GM19239 (cell line): ENCODE results near the gene MEGF11.
"Not testable (repeated sequence)": the region's sequence is repeated elsewhere in the genome, so short reads cannot be mapped to it uniquely, and the experiment has no call there.

Experiments
- DNase-seq: peaks from one replicate; pipeline ENCODE4 v3.0.0; 2011; ENCODE audit warnings: low spot score; ENCODE audit not compliant: insufficient read length
- FAIRE-seq: peaks from 2 replicates; lab custom pipeline; 2011; peaks lifted over from hg19 to GRCh38; lab: Jason Lieb, UNC

The MEGF11 gene

DNA sequence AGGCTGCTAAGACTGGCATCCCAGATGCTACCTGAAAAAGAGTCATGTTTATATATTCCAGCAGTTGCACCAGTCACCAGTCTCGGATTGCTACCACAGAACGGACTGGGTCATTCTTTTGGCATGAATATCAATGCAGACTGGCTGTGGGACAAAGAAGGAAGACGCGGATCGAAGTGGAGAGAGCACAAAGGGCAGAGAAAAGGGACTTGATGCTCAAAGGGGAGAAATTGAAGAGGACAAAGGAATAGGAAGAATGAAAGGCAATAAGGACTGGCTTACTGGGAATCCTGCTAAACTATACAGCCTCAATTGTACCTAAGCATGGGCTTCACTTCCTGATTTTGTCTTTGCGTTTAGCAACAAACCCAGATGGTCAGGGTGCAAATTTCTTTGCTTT lies 24.5 kb upstream of the MEGF11 start:
- DNase-seq (no peak), FAIRE-seq (no peak)

DNA sequence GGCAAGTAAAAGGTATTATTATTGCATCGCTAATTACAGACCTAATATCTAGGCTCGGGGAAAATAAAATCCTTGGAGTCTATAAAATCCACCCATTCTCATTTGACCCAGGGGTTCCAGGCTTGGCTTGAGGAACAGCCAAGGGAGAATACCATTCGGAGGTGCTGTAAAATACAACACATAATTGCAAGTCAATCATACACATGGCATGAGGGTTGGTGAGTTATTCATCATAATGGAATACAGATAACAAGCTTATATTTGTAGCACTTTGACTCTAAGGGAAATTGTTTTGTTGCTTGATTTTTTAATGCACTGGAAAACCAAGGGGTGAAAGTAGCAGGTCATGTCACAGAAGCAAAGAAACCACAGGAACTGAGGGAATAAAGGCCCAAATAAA lies 23.0 kb upstream of the MEGF11 start:
- DNase-seq = no peak
- FAIRE-seq = no peak

DNA sequence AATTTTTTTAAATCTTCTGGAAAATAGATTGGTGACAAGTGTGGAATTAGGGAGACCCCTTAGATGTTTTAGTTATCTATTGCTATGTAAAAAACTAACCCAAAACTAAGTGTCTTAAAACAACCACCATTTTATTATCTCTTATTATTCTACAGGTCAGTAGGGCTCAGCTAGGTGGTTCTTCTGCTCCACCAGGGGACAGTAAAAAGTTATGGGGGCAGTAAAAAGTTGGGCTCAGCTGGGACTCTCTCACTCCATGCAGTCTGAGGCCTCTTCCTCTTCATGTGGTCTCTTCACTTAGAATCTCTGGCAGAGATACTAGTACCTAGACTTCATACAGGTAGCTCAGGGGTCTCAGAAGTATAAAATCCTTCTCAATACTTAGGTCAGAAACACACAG lies 21.8 kb upstream of the MEGF11 start:
- no peak for FAIRE-seq
- DNase-seq = no peak

GRCh38 chr15:66270932-66271331 lies 17.4 kb upstream of the MEGF11 start:
- FAIRE-seq (no peak), DNase-seq (no peak)

DNA sequence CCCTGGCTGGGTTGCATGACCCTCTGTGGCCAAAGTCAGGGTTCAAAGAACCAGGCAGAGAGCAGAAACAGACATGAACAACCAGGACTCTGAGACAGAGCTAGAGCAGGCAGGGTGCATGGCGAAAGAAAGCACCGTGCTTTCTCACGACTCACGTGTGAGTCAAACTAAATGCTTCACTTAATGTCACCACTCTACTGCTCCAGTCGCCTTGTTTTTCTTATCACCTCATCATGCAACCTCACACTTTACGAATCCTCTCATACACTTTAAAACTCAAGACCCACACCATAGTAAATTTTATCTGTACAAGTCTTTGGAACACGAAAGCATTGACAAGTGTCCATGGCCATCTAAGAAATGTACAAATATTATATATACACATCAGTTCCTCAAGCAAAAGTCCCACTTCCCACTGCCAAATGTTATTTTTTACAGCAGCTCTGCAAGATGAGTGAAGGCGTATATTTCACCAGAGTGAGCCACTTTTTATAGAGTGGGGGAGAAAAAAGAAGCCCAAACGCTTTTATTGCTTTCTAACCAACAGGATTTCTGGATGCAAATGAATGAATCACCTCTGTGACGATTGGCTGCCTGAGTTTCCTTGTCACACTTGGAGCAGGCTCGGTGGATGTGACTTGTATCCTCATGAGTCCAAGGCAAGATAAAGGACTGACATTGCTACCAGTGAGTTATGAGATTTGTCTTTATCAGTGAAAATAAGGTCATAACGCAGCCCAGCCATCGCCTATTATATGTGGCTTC lies 16.0 kb upstream of the MEGF11 start:
- DNase-seq (no peak), FAIRE-seq (no peak)

DNA sequence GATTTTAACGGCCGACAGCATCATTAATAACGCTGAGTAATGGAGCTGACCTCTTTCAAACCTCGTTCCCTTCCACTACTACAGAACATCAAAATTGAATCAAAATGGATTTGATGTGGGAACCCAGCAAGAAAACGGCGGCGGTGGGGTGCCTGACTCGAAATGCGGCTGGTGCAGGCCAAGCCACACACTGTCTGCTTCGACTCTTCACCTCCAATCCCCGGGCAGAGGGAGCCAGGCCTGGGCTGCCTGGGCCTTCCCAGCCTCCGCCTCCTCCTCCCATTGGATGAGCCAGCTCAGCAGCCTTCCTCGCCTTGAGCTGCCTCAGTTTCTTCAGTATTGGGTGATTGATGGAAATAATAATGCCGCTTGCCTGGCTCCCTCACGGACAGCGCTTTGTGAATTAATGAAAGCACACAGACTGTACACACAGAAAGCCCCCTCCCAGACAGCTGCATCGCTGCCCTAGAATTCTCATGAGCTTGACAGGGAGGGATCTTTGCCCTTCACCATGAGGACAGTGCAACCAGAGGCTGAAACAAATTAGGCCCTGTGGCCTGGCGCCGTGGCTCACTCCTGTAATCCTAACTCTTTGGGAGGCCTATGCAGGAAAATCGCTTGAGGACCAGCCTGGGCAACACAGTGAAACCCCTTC lies 11.4 kb upstream of the MEGF11 start:
- FAIRE-seq = no peak
- no peak for DNase-seq

DNA sequence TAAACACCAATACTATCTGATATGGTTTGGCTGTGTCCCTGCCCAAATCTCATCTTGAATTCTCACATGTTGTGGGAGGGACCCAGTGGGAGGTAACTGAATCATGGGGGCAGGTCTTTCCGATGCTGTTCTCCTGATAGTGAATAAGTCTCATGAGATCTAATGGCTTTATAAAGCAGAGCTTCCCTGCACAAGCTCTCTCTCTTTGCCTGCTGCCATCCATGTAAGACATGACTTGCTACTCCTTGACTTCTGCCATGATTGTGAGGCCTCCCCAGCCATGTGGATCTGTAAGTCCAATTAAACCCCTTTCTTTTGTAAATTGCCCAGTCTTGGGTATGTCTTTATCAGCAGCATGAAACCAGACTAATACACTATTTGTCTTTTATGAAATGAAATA lies 9.3 kb upstream of the MEGF11 start:
- FAIRE-seq, DNase-seq: not testable (repeated sequence)

GRCh38 chr15:66261056-66261455 lies 7.5 kb upstream of the MEGF11 start:
- FAIRE-seq (no peak), DNase-seq (no peak)

DNA sequence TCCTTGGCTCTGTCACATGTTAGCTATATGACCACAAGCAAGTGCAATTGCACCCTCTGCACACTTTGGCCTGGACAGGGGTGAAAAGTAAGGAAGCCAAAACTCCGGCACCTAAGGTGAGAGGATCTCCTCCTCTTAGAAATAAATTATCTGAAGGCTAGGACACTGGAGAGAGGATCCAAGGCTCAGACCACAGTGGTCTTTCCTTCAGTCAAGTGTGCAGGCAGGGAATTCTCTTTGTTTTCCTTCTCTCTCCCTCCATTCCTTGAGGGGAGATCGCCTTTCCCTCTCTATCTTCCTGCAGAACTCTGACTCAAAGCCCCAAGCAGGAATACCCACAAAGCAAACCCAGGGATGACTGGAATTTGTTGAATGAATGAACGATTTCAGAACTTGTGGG lies 3.1 kb upstream of the MEGF11 start:
- DNase-seq (no peak), FAIRE-seq (no peak)

- no peak for FAIRE-seq
Measured at GRCh38 chr15:66254951-66255676, 1.6 kb upstream of the MEGF11 start.

DNA sequence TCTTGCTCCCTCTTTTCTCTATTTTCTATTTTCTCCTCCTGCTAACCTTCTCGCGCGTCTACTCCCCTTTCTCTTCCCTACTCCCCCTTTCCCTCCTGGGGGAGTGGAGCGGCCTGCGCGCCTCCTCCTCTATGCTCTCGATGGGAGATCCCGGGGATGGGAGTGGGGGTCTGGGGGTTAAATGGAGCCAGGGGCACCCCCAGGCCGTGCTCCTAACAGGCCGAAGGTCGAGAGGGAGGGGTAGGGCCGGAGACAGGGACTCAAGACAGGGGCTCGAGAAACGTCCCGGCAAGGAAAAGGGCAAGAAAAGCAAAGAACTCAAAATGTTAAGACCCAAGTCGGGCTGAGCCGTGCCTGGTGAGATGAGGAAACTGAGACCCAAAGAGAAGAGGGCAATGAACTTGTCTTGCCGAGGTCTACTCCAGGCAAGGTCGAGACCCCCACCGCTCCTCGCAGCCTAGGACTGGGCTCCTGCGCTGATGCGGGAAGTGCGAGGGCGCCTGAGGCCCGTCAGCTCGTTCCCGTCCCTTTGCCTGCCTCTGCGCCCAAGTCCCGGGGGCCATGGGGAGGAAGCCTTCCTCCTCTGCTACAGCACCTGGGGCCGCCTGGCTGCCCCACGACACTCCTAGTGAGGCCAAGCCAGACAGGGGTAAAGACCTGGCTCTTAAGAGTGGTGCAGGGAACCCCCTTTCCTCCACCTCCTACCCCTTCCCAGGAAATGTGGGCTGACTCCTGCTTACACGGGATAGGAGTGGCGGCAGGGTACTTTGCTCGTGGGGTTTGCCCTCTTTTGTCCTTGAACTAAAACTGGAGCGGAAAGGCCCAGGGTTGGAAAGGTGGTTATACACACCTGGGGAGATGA lies 770 bp upstream of the MEGF11 start:
- FAIRE-seq (no peak), DNase-seq (no peak)

More at GRCh38 chr15:66254951-66255676, 1.6 kb upstream of the MEGF11 start:
- no peak for DNase-seq

GRCh38 chr15:66252685-66253417 lies 699 bp downstream of the MEGF11 start:
- DNase-seq (peak; percentile 40), FAIRE-seq (no peak)

- DNase-seq (peak; percentile 65), FAIRE-seq (no peak)
Measured at GRCh38 chr15:66251790-66252684, 1.5 kb downstream of the MEGF11 start.

DNA sequence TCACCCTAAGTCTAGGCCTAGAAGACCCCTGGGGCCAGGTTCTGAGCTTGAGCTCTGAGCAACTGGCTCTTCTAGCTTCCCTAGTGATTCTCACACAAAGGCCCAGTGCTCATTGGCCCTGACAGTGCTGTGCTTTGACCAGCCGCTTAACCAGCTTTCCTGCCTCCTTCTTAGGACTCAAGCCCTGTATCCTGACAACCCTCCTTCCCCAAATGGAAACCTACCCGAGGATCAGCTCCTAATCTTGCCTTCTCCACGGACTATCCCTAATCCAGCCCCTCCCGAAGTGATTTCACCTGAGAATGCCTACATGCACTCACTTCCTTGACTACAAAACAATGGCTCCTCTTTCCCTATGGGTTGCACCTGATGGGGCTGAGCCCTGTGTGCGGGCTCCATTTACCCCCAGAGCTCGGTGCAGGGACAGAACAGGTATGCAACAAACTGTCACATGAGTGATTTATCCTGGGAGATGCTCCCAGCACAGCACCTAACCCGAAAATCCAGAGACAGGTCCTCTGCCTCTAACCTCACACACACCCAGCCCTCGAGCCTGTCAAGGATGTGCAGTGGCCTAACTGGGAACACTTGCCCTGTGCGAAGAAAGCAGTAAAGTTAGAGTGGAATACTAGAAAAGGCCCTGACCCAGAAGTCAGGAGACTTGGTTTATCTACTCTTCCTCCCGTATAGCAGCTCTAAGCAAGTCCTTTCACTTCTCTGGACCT lies 2.3 kb downstream of the MEGF11 start:
- FAIRE-seq = no peak

GRCh38 chr15:66249605-66250174 lies 3.9 kb downstream of the MEGF11 start:
- FAIRE-seq = no peak
- no peak for DNase-seq

More for the DNA sequence above, 2.3 kb downstream of the MEGF11 start:
- DNase-seq = no peak

- FAIRE-seq (no peak), DNase-seq (no peak)
Measured at GRCh38 chr15:66246937-66247336, 6.6 kb downstream of the MEGF11 start.

GRCh38 chr15:66245832-66246231 lies 7.7 kb downstream of the MEGF11 start:
- FAIRE-seq = not testable (repeated sequence)

DNA sequence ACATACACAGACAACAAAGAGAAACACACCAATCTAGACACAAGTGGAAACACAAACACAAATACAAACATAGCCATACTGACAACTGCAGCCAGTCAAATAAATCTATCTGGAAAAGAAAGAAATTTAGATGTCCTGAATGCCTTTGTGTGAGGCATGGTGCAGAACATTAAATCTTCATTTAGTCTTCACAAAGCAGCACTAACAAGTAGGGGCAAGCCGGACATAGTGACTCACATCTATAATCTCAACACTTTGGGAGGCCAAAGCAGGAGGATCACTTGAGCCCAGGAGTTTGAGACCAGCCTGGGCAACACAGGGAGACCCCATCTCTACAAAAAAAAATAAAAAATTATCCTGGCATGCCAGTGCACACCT lies 11.7 kb downstream of the MEGF11 start:
- DNase-seq (no peak), FAIRE-seq (no peak)

More at GRCh38 chr15:66245832-66246231, 7.7 kb downstream of the MEGF11 start:
- not testable (repeated sequence) for DNase-seq
